GM12878 (cell line): ENCODE measurements around the gene NISCH. TPM values are rescaled to one million over a fixed set of nuclear protein-coding genes. Genes with fewer than 3 reads are reported as not detected.

ENCODE experiments used
- ATAC-seq: fragments of 200-7000 bp; cut with Tn5 transposase; 3 replicates; pipeline ENCODE4 v1.9.1; 2020; ENCODE audit warnings: mild to moderate bottlenecking, moderate library complexity
- BruUV-seq: library from RNA; stranded (reverse); fragments of 400-500 nt; replicated peaks from 2 replicates; lab custom pipeline; 2021; lab: Mats Ljungman, UMichigan
- CTCF ChIA-PET: fragments of 300-600 bp; sonication (Branson Sonifier 250); formaldehyde crosslinking; extraction: SDS; loops from one replicate; lab custom pipeline; 2021; ENCODE audit warnings: inconsistent platforms; lab: Yijun Ruan, JAX
- POLR2A ChIA-PET: fragments of 350-600 bp; formaldehyde crosslinking; extraction: SDS; loops from one replicate; lab custom pipeline; 2021; ENCODE audit warnings: inconsistent platforms; lab: Charles Lee
- RAD21 ChIA-PET: fragments of 300-600 bp; sonication (Branson Sonifier 250); formaldehyde crosslinking; loops from one replicate; lab custom pipeline; 2023; ENCODE audit warnings: antibody characterized with exemption; ENCODE audit not compliant: unreplicated experiment; lab: Charles Lee
- SMC1A ChIA-PET: fragments of 300-600 bp; sonication (Branson Sonifier 250); formaldehyde crosslinking; loops from one replicate; lab custom pipeline; 2023; ENCODE audit not compliant: unreplicated experiment, uncharacterized antibody; lab: Charles Lee
- DNase-seq: peaks from one replicate; pipeline ENCODE4 v3.0.0-alpha.2; 2011; ENCODE audit warnings: low read depth, low spot score
- FAIRE-seq: peaks from 3 replicates; lab custom pipeline; 2011; peaks lifted over from hg19 to GRCh38; lab: Jason Lieb, UNC
- H2AFZ ChIP-seq: 2 replicates; pipeline ENCODE4 v1.6.0; 2011; ENCODE audit warnings: low read depth, low read length, control low read depth; ENCODE audit not compliant: control insufficient read depth
- H3K27ac ChIP-seq: 2 replicates; pipeline ENCODE4 v1.5.1; 2011; ENCODE audit warnings: control low read depth; ENCODE audit not compliant: control insufficient read depth, insufficient read depth
- H3K27me3 ChIP-seq, 2 experiments: replicated peaks in 1 of 2; 2 replicates each; pipeline versions ENCODE4 v1.6.0 to v1.6.1; 2011; ENCODE audit warnings: low read length in 1 of 2; ENCODE audit not compliant: control insufficient read depth in 2 of 2, insufficient read depth in 2 of 2
- H3K36me3 ChIP-seq, 2 experiments: 2 replicates each; pipeline ENCODE4 v1.5.1; 2011; ENCODE audit warnings: low read length in 1 of 2; ENCODE audit not compliant: control insufficient read depth in 2 of 2, insufficient read depth in 2 of 2
- H3K4me1 ChIP-seq: 2 replicates; pipeline ENCODE4 v1.6.1; 2011; ENCODE audit warnings: mild to moderate bottlenecking, low read length, moderate library complexity, mixed read lengths; ENCODE audit not compliant: control insufficient read depth, insufficient read depth
- H3K4me2 ChIP-seq: 2 replicates; pipeline ENCODE4 v1.6.0; 2011; ENCODE audit warnings: control low read depth; ENCODE audit not compliant: control insufficient read depth, insufficient read depth
- H3K4me3 ChIP-seq: fragments of 200-600 bp; sonication (generic); 2 replicates; pipeline ENCODE4 v1.5.1; 2016
- H3K79me2 ChIP-seq: 2 replicates; pipeline ENCODE4 v1.6.0; 2011; ENCODE audit warnings: low read length; ENCODE audit not compliant: control insufficient read depth, insufficient read depth
- H3K9ac ChIP-seq: 2 replicates; pipeline ENCODE4 v1.8.0; 2011; ENCODE audit warnings: low read length, control low read depth, mixed read lengths; ENCODE audit not compliant: control insufficient read depth, insufficient read depth
- H3K9me3 ChIP-seq: replicated peaks from 3 replicates; pipeline ENCODE4 v1.5.1; 2011; ENCODE audit warnings: mild to moderate bottlenecking, low read length; ENCODE audit not compliant: control insufficient read depth, insufficient read depth
- H4K20me1 ChIP-seq: 2 replicates; pipeline ENCODE4 v1.6.0; 2011; ENCODE audit not compliant: control insufficient read depth, insufficient read depth
- BCL11A ChIP-seq: IDR thresholded peaks from 2 replicates; pipeline ENCODE4 v1.6.1; 2011; ENCODE audit warnings: low read depth, low read length
- CBFB ChIP-seq: IDR thresholded peaks from 2 replicates; pipeline ENCODE4 v1.6.1; 2016; ENCODE audit warnings: antibody characterized with exemption, low read depth
- CEBPB ChIP-seq, 2 experiments: fragments of 150-350 bp in 1 of 2; IDR thresholded peaks; 2 replicates each; pipeline ENCODE4 v1.6.1; 2012 to 2014; ENCODE audit warnings: low read depth in 2 of 2, low read length in 2 of 2, borderline replicate concordance in 1 of 2, inconsistent platforms in 1 of 2
- GABPA ChIP-seq: IDR thresholded peaks from 2 replicates; pipeline ENCODE4 v1.6.1; 2014; ENCODE audit warnings: antibody characterized with exemption, low read depth, mild to moderate bottlenecking, inconsistent platforms
- IKZF2 ChIP-seq, 2 experiments: fragments of 450-650 bp; IDR thresholded peaks; 2 replicates each; pipeline ENCODE4 v1.6.1; 2017; ENCODE audit warnings: mild to moderate bottlenecking in 2 of 2, moderate library complexity in 2 of 2
- MYC ChIP-seq: IDR thresholded peaks from 2 replicates; pipeline ENCODE4 v1.6.1; 2011; ENCODE audit warnings: mild to moderate bottlenecking, low read length, moderate library complexity, inconsistent platforms; ENCODE audit not compliant: insufficient read depth, insufficient replicate concordance, insufficient read length, severe bottlenecking
- NFYB ChIP-seq: IDR thresholded peaks from 2 replicates; pipeline ENCODE4 v1.6.1; 2011; ENCODE audit warnings: low read depth, mild to moderate bottlenecking, low read length, improper control_type of control experiment, moderate library complexity; ENCODE audit not compliant: insufficient read depth
- NKRF ChIP-seq: fragments of 450-650 bp; conservative IDR thresholded peaks from 2 replicates; pipeline ENCODE4 v1.6.1; 2017; ENCODE audit warnings: mild to moderate bottlenecking, moderate library complexity
- PBX3 ChIP-seq: IDR thresholded peaks from 2 replicates; pipeline ENCODE4 v1.6.1; 2011; ENCODE audit warnings: mild to moderate bottlenecking, low read depth, low read length, moderate library complexity; ENCODE audit not compliant: insufficient replicate concordance
- POLR2A ChIP-seq: IDR thresholded peaks from 2 replicates; pipeline ENCODE4 v1.6.1; 2011; ENCODE audit warnings: low read depth, mild to moderate bottlenecking, low read length
- POU2F2 ChIP-seq: IDR thresholded peaks from 3 replicates; pipeline ENCODE4 v1.6.1; 2011; ENCODE audit warnings: low read depth, mild to moderate bottlenecking, low read length, borderline replicate concordance
- RB1 ChIP-seq: fragments of 450-650 bp; formaldehyde crosslinking; IDR thresholded peaks from 2 replicates; pipeline ENCODE4 v1.6.1; 2017; ENCODE audit warnings: mild to moderate bottlenecking, borderline replicate concordance
- RUNX3 ChIP-seq: IDR thresholded peaks from 2 replicates; pipeline ENCODE4 v1.6.1; 2012; ENCODE audit warnings: low read length, inconsistent platforms
- SP1 ChIP-seq: IDR thresholded peaks from one replicate; pipeline ENCODE4 v1.6.1; 2011; ENCODE audit warnings: low read depth, low read length
- SUPT20H ChIP-seq: IDR thresholded peaks from 2 replicates; pipeline ENCODE4 v1.6.1; 2011; ENCODE audit warnings: low read depth, mild to moderate bottlenecking, low read length, moderate library complexity, borderline replicate concordance; ENCODE audit not compliant: control insufficient read depth
- TARDBP ChIP-seq: IDR thresholded peaks from 2 replicates; pipeline ENCODE4 v1.6.1; 2016; ENCODE audit warnings: borderline replicate concordance
- YY1 ChIP-seq: IDR thresholded peaks from 2 replicates; pipeline ENCODE4 v1.6.1; 2011; ENCODE audit warnings: low read depth, mild to moderate bottlenecking, low read length
- ZBED1 ChIP-seq: IDR thresholded peaks from 2 replicates; pipeline ENCODE4 v1.6.1; 2016; ENCODE audit warnings: borderline replicate concordance
- ZNF24 ChIP-seq: fragments of 450-650 bp; IDR thresholded peaks from 2 replicates; pipeline ENCODE4 v1.6.1; 2017; ENCODE audit warnings: antibody characterized with exemption, mild to moderate bottlenecking
- WGBS: methylation state at CpG from one replicate; pipeline ENCODE4 v1.1.6; 2016; ENCODE audit warnings: low lambda C conversion rate; ENCODE audit not compliant: insufficient replicate concordance, insufficient coverage; ENCODE audit errors: missing lambda C conversion rate; 5-methylcytosine and 5-hydroxymethylcytosine counted together
- in situ Hi-C: fragments of 300-500 bp; cut with MboI; formaldehyde crosslinking; loops from 9 replicates; pipeline ENCODE4 v1.14.3; 2018; ENCODE audit warnings: mixed read lengths
- intact Hi-C: fragments of 100-400 bp; cut with micrococcal nuclease; formaldehyde crosslinking; loops from one replicate; pipeline ENCODE4 v1.14.2; 2022; ENCODE audit not compliant: unreplicated experiment
- polyA plus RNA-seq, 11 experiments: library from polyadenylated mRNA; depleted of rRNA in 4 of 11; unstranded in 6 of 11; stranded (reverse) in 5 of 11; fragments of >200 nt; fragmentation: Nextera tagmentation in 4 of 11; fragmentation: Illumina TruSeq in 1 of 11; extraction: Ambion mirVana in 4 of 11; extraction: Trizol in 1 of 11; gene quantifications; 1 replicate in 1 of 11; 2 replicates in 10 of 11; pipeline versions ENCODE4 v1.2.1 to v1.2.3, GENCODE V29; 2011 to 2016; ENCODE audit warnings: inconsistent platforms in 2 of 11, missing spikeins in 2 of 11, low read depth in 1 of 11
- total RNA-seq, 4 experiments: library from RNA; depleted of rRNA in 3 of 4; stranded (reverse); fragments of >200 nt in 3 of 4; fragmentation: Illumina TruSeq in 1 of 4; extraction: Trizol in 1 of 4; gene quantifications; 2 replicates each; pipeline versions ENCODE4 v1.2.1 to v1.2.3, GENCODE V29; 2013 to 2021
- TF ChIP-seq, protein P1 (sequence below): fragments of 450-650 bp; IDR thresholded peaks from 2 replicates; pipeline ENCODE4 v1.6.1; 2016; ENCODE audit warnings: mild to moderate bottlenecking

Gene NISCH
- total and polyA plus RNA-seq, 10 of the 15 experiments (the other 5 are each of a cell fraction or from before 2014, with no cell fraction given), result 0.76 to 52.5 (median 24.6) TPM

- peaks cover 0 to 7% of the 10 kb centered on the region in 2 experiments; a peak in 1 of 4 replicates for H3K36me3 ChIP-seq
- peaks cover 15% of the 10 kb centered on the region for H3K4me1 ChIP-seq
- BruUV-seq, result no TSS peak
- WGBS, result 87% methylated on average over 19 of the region's 19 CpGs
- H2AFZ ChIP-seq, result peak overlapping the region; percentile 84
- H4K20me1 ChIP-seq, result no peaks in the 10 kb centered on the region
- POLR2A ChIA-PET, result interaction anchor here (0.6 to 1.7 kb wide), 10 partner anchors 9 to 1061 kb away, joined by 3 to 7 read pairs (median 3); partner anchors contain the start of genes GNL3, PBRM1 and SFMBT1
- no peak overlapping the region for H3K27ac ChIP-seq
- SMC1A ChIA-PET, result interaction anchor here (0.5 kb wide), 1 partner anchor 21 kb away, joined by 3 read pairs; no protein-coding TSS in a partner anchor
- H3K4me2 ChIP-seq, result peak overlapping the region; percentile 82
- in situ Hi-C loops (no loop called here), intact Hi-C loops (loop anchor here (5.0 kb wide), 2 partner anchors 78 to 627 kb away; partner anchors contain the start of genes NISCH and PRKCD)
- no peak overlapping the region for H3K4me3 ChIP-seq
- peaks cover 64% of the 10 kb centered on the region for H3K79me2 ChIP-seq
- CTCF ChIA-PET, result interaction anchor here (1.7 kb wide), 1 partner anchor 77 kb away, joined by 4 read pairs; no protein-coding TSS in a partner anchor
- TF ChIP-seq, protein P1, sequence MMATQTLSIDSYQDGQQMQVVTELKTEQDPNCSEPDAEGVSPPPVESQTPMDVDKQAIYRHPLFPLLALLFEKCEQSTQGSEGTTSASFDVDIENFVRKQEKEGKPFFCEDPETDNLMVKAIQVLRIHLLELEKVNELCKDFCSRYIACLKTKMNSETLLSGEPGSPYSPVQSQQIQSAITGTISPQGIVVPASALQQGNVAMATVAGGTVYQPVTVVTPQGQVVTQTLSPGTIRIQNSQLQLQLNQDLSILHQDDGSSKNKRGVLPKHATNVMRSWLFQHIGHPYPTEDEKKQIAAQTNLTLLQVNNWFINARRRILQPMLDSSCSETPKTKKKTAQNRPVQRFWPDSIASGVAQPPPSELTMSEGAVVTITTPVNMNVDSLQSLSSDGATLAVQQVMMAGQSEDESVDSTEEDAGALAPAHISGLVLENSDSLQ, result no peak
- TF ChIP-seq TARDBP (no peak), CBFB (no peak), MYC (no peak), GABPA (no peak), SP1 (no peak), IKZF2 (IDR thresholded peaks at IDR 0.05) (no peak), POU2F2 (no peak), PBX3 (no peak), ZBED1 (no peak), CEBPB (IDR thresholded peaks at IDR 0.05; ENCODE audit: borderline replicate concordance in 1 of 2, low read depth in 2 of 2, low read length in 2 of 2) (no peak), RB1 (no peak), POLR2A (no peak), BCL11A (no peak), YY1 (no peak), NFYB (no peak), RUNX3 (no peak), SUPT20H (no peak), ZNF24 (no peak), NKRF (no peak)
- no peak overlapping the region for H3K9ac ChIP-seq
- H3K9me3 ChIP-seq, result no peaks in the 10 kb centered on the region
- FAIRE-seq, result no peak
- no peaks in the 10 kb centered on the region for H3K27me3 ChIP-seq
- RAD21 ChIA-PET, result interaction anchor here (0.6 to 1.2 kb wide), 7 partner anchors 9 to 150 kb away, joined by 3 to 10 read pairs (median 3); partner anchors contain the start of genes GNL3 and PBRM1
- no peak for ATAC-seq
- no peak for DNase-seq
Measured at GRCh38 chr3:52535411-52536111, 80.2 kb downstream of the NISCH start.
